ENCODE data around the gene OPTC.

OPTC gene

GRCh38 chr1:203519053-203519840, 25.3 kb downstream of the OPTC start:
- H3K27me3 ChIP-seq (ENCODE audit: low read length), result no peaks in the 10 kb centered on the region
- no peak overlapping the region for H3K4me3 ChIP-seq (ENCODE audit: insufficient read depth, low read length, poor library complexity, severe bottlenecking)
- H2AFZ ChIP-seq (ENCODE audit: low read depth, low read length, severe bottlenecking), result no peak overlapping the region
- H3K36me3 ChIP-seq (ENCODE audit: low read length), result no peaks in the 10 kb centered on the region
- no peaks in the 10 kb centered on the region for H3K9me3 ChIP-seq (ENCODE audit: insufficient read depth, low read length)
- H3K79me2 ChIP-seq (ENCODE audit: insufficient read depth, low read length), result no peaks in the 10 kb centered on the region
- no peak overlapping the region for H3K27ac ChIP-seq (ENCODE audit: low read depth, low read length)
- H3K4me2 ChIP-seq (ENCODE audit: low read depth, low read length, poor library complexity, severe bottlenecking), result no peak overlapping the region
- no peaks in the 10 kb centered on the region for H4K20me1 ChIP-seq (ENCODE audit: low read depth, low read length)
- no peaks in the 10 kb centered on the region for H3K9me2 ChIP-seq (replicated peaks; ENCODE audit: insufficient read depth, low read length)
- no peaks in the 10 kb centered on the region for H3F3A ChIP-seq (ENCODE audit: insufficient read depth)
- no peak for TF ChIP-seq EZH2phosphoT487 (conservative IDR thresholded peaks at IDR 0.05; ENCODE audit: low read length)
- no peak for TF ChIP-seq CTCF (IDR thresholded peaks at IDR 0.05; ENCODE audit: insufficient read depth, low read length, poor library complexity, severe bottlenecking)
- no peak overlapping the region for H3K9ac ChIP-seq (ENCODE audit: low read length)

DNA sequence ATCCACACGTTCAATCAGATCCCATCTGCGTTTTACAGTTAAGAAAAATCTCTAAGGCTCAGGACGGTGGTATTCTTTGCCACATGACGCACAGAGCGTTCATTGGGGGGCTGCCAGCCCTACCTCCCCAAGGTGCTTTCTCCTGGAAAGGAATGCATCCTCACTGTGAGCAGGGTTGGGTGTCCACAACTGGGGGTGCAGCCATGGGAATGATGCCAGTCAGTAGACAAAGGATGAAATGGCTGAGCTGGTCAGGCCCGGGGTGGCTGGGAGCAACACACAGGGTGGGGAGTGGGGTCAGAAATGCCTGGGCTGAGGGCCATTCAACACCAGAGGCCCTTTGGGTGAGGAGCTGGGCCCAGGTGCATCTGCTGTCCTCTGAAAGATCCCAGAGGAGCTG, 25.9 kb downstream of the OPTC start:
- H3K9me3 ChIP-seq (ENCODE audit: insufficient read depth, low read length), result no peaks in the 10 kb centered on the region

GRCh38 chr1:203520315-203520714, 26.4 kb downstream of the OPTC start:
- Histone ChIP-seq H4K20me1 (ENCODE audit: low read depth, low read length) (no peaks in the 10 kb centered on the region), H3K79me2 (ENCODE audit: insufficient read depth, low read length) (no peaks in the 10 kb centered on the region), H3K36me3 (ENCODE audit: low read length) (no peaks in the 10 kb centered on the region), H3K9me2 (replicated peaks; ENCODE audit: insufficient read depth, low read length) (no peaks in the 10 kb centered on the region), H3K4me3 (ENCODE audit: insufficient read depth, low read length, poor library complexity, severe bottlenecking) (no peak overlapping the region), H3K9me3 (ENCODE audit: insufficient read depth, low read length) (no peaks in the 10 kb centered on the region), H3K27me3 (ENCODE audit: low read length) (no peaks in the 10 kb centered on the region), H3K4me2 (ENCODE audit: low read depth, low read length, poor library complexity, severe bottlenecking) (no peak overlapping the region), H3F3A (ENCODE audit: insufficient read depth) (no peaks in the 10 kb centered on the region), H2AFZ (ENCODE audit: low read depth, low read length, severe bottlenecking) (no peak overlapping the region), H3K9ac (ENCODE audit: low read length) (no peak overlapping the region), H3K27ac (ENCODE audit: low read depth, low read length) (no peak overlapping the region)
- no peak for TF ChIP-seq CTCF (IDR thresholded peaks at IDR 0.05; ENCODE audit: insufficient read depth, low read length, poor library complexity, severe bottlenecking)
- no peak for TF ChIP-seq EZH2phosphoT487 (conservative IDR thresholded peaks at IDR 0.05; ENCODE audit: low read length)

More for the DNA sequence above, 25.9 kb downstream of the OPTC start:
- H4K20me1 ChIP-seq (ENCODE audit: low read depth, low read length), result no peaks in the 10 kb centered on the region
- TF ChIP-seq CTCF (IDR thresholded peaks at IDR 0.05; ENCODE audit: insufficient read depth, low read length, poor library complexity, severe bottlenecking), result no peak
- no peak for TF ChIP-seq EZH2phosphoT487 (conservative IDR thresholded peaks at IDR 0.05; ENCODE audit: low read length)
- no peaks in the 10 kb centered on the region for H3K36me3 ChIP-seq (ENCODE audit: low read length)
- H2AFZ ChIP-seq (ENCODE audit: low read depth, low read length, severe bottlenecking), result no peak overlapping the region
- no peak overlapping the region for H3K4me2 ChIP-seq (ENCODE audit: low read depth, low read length, poor library complexity, severe bottlenecking)
- H3K27me3 ChIP-seq (ENCODE audit: low read length), result no peaks in the 10 kb centered on the region
- H3K27ac ChIP-seq (ENCODE audit: low read depth, low read length), result no peak overlapping the region
- no peaks in the 10 kb centered on the region for H3K79me2 ChIP-seq (ENCODE audit: insufficient read depth, low read length)
- no peak overlapping the region for H3K9ac ChIP-seq (ENCODE audit: low read length)
- H3K4me3 ChIP-seq (ENCODE audit: insufficient read depth, low read length, poor library complexity, severe bottlenecking), result no peak overlapping the region
- H3K9me2 ChIP-seq (replicated peaks; ENCODE audit: insufficient read depth, low read length), result no peaks in the 10 kb centered on the region
- no peaks in the 10 kb centered on the region for H3F3A ChIP-seq (ENCODE audit: insufficient read depth)

All from SU-DHL-6 (cell line).